T follicular helper cell (primary cell): ENCODE results near the gene TAF11L10.
"Not testable (repeated sequence)": the region's sequence is repeated elsewhere in the genome, so short reads cannot be mapped to it uniquely, and the experiment has no call there.

Experiments
- DNase-seq: peaks from one replicate; pipeline ENCODE4 v3.0.0-alpha.2; 2020; ENCODE audit warnings: low read depth
- total RNA-seq, 2 experiments: gene quantifications; one replicate each; lab custom pipeline; 2026; lab: John Stamatoyannopoulos, UW

The TAF11L10 gene
- total RNA-seq, result 0 reads per million in 2 experiments

- DNase-seq, result not testable (repeated sequence)
Observed at GRCh38 chr5:17597728-17598127, at the start of gene TAF11L10. TAF11L10 (minus strand) TSS chr5:17597828.

DNA sequence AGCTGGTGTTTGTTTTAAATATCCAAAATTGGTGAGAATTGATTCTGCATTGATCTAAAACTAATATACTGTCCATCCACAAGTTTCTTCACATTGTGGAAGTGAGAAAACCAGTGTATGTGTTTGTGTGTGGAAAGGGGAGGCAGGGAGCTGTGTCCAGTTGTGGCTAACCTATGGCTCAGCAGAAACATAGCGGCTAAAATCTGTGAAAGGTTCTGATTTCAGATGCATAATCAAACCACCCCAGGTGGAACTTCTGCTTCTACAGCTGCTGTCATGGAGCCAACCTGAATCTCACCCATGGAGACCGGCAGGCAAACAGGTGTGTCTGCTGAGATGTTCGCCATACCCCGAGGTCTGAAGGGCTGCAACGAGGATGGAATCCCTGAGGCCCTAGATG, 36.5 kb upstream of the TAF11L10 start, which contains the start of gene TAF11L14:
Gene TAF11L14 (plus strand): TSS at position 301 of the 400 bp plus-strand sequence.
- no peak for DNase-seq

DNA sequence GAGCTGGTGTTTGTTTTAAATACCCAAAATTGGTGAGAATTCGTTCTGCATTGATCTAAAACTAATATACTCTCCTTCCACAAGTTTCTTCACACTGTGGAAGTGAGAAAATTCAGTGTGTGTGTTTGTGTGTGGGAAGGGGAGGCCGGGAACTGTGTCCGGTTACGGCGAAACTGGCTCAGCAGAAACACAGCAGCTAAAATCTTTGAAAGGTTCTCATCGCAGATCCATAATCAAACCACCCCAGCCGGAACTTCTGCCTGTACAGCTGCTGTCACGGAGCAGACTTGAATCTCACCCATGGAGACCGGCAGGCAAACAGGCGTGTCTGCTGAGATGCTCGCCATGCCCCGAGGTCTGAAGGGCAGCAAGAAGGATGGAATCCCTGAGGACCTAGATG, 34.2 kb upstream of the TAF11L10 start, which contains the start of gene TAF11L13:
Gene TAF11L13 (plus strand): TSS at position 301 of the 400 bp plus-strand sequence.
- DNase-seq, result not testable (repeated sequence)

- no peak for DNase-seq
Observed at GRCh38 chr5:17625686-17626085, 28.1 kb upstream of the TAF11L10 start.

DNA sequence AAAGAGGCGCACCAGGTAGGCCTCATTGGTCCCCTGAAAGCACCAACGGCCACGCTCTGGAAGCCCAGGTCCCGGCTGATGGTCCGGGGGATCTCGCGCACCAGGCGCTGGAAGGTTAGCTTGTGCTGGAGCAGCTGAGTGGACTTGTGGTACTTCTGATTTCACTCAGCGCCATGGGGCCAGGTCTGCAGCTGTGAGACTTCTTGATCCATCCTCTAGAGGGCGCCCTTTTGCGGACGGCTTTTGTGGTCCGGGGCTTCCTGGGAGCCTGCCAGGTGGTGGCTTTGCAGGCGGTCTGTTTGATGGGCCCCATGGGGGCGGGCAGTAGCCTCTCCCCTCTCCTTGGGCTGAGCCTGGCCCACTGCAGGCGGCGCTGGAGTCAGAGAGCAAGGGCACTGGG, 23.0 kb upstream of the TAF11L10 start:
- no peak for DNase-seq

DNA sequence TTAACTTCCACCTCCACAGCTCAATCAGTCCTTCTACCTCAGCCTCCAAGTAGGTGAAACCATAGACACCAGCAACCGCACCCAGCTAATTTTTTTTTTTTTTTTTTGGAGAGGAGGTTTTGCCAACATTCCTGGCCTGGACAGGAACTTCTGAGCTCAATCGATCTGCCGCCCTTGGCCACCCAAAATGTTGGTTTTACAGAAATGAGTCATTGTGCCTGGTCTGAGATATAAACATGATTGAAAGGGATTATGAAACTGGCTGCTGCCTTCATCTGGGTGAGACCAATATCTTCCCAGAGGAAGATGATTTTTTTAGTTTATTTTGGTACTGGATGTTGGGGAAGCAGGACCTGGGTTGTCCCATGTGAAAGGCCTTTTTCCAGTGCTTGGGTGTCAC, 21.7 kb upstream of the TAF11L10 start:
- DNase-seq, result no peak

- DNase-seq, result no peak
Observed at GRCh38 chr5:17614872-17615605, 17.4 kb upstream of the TAF11L10 start.

DNA sequence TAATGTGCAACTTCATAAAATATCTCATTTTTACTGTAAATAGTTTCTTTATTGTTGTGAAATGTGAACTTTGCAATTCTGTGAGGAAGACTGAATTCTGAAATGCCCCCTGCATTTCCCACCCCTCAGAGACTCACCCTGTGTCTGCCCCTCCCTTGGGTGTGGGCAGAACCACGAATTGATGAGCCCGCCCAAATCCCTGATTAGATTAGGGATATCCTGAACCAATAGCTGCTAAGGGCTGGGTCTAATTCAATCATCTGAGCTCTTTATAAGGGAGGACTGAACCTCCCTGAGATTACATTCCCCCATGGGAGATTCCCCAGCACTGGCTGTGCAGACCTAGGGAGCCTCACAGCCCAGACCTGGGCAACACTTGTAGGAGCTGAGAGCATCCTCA, 12.5 kb upstream of the TAF11L10 start, which contains the start of gene TAF11L12:
Gene TAF11L12 (plus strand): TSS at position 301 of the 400 bp plus-strand sequence.
- DNase-seq, result not testable (repeated sequence)

DNA sequence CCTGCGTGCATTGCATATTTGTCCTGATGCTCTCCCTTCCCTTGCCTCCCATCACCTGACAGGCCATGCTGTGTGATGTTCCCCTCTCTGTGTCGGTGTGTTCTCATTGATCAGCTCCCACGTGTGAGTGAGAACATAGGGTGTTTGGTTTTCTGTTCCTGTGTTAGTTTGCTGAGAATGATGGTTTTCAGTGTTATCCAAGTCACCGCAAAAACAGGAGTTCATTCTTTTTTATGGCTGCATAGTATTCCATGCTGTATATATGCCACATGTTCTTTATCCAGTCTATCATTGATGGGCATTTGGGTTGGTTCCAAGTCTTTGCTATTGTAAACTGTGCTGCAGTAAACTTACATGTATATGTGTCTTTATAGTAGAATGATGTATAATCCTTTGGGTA, 9.8 kb upstream of the TAF11L10 start:
- not testable (repeated sequence) for DNase-seq

DNA sequence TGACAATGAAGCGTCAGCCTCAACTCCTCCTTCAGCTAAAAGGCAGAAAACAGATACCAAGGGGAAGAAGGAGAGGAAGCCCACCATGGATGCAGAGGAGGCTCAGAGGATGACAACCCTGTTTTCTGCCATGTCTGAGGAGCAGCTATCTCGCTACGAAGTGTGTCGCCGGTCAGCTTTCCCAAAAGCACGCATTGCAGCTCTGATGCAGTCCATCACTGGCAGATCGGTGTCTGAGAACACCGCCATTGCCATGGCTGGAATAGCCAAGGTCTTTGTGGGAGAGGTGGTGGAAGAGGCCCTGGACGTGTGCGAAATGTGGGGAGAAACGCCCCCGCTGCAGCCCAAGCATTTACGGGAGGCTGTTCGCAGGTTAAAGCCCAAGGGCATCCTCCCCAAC, 7.3 kb upstream of the TAF11L10 start:
- no peak for DNase-seq

DNA sequence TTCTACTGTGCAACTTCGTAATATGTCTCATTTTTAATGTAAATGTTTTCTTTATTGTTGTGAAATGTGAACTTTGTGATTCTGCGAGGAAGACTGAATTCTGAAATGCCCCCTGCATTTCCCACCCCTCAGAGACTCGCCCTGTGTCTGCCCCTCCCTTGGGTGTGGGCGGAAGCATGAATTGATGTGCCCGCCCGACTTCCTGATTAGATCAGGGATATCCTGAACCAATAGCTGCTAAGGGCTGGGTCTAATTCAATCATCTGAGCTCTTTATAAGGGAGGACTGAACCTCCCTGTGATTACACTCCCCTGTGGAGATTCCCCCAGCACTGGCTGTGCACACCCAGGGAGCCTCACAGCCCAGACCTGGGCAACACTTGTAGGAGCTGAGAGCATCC, 6.3 kb upstream of the TAF11L10 start, which contains the start of gene TAF11L11:
Gene TAF11L11 (plus strand): TSS at position 304 of the 400 bp plus-strand sequence.
- DNase-seq, result not testable (repeated sequence)

- DNase-seq, result not testable (repeated sequence)
Observed at GRCh38 chr5:17594255-17594654, 3.4 kb downstream of the TAF11L10 start, which contains the start of gene TAF11L9. TAF11L9 (minus strand) TSS chr5:17594394.

- not testable (repeated sequence) for DNase-seq
Observed at GRCh38 chr5:17590860-17591259, 6.8 kb downstream of the TAF11L10 start, which contains the start of gene TAF11L8. TAF11L8 (minus strand) TSS chr5:17590960.

- DNase-seq, result not testable (repeated sequence)
Observed at GRCh38 chr5:17585658-17586057, 12.0 kb downstream of the TAF11L10 start, which contains the start of gene TAF11L7. TAF11L7 (minus strand) TSS chr5:17585758.
